NCI-H510A treated with DMSO at 0.1 percent for 48 hours (cell line): ENCODE measurements around the gene POLE4.
A peak's percentile ranks its signal among the peaks of the same experiment; 100 is the strongest.

ENCODE experiments used
- DNase-seq: peaks from one replicate; lab custom pipeline; 2025; lab: John Stamatoyannopoulos, UW

The POLE4 gene

DNA sequence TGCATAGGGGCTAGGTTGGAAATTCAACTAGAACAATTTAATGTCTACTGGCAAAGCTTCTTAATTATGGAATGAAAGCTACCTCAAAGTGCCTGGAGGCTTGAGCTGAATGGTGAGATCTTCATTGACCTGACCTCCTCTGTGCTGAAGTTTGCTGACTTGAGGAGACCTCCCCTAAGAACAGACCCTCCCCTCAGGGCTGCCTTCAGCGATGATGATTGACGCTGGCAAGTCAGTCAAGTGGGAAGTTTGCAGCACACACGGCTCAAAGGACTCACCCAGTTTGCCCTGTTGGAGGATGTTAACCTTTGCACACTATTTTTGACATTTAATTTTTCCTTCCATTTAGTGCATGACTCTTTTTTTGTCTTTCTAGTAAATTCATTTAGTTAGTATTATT is 17.2 kb upstream of the POLE4 start:
- no peak for DNase-seq

DNA sequence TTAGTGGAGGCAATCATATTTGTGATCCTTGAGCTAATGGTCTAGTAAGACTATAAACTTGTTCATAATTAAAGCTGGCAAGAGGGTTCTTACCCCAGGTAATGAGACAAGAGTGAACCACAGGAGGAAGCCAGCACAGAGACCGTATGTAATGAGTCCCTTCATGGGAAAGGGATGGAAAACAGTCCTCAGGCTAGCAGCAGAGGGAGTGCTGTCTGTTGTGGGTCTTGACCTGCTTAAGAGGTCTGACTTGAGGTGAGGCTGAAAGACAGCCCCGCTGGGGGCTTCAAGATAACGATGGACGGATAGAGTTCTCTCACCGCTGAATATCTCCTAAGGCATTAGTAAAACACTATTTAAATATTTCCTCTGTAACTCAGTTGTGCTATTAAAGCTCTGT is 16.2 kb upstream of the POLE4 start:
- no peak for DNase-seq

DNA sequence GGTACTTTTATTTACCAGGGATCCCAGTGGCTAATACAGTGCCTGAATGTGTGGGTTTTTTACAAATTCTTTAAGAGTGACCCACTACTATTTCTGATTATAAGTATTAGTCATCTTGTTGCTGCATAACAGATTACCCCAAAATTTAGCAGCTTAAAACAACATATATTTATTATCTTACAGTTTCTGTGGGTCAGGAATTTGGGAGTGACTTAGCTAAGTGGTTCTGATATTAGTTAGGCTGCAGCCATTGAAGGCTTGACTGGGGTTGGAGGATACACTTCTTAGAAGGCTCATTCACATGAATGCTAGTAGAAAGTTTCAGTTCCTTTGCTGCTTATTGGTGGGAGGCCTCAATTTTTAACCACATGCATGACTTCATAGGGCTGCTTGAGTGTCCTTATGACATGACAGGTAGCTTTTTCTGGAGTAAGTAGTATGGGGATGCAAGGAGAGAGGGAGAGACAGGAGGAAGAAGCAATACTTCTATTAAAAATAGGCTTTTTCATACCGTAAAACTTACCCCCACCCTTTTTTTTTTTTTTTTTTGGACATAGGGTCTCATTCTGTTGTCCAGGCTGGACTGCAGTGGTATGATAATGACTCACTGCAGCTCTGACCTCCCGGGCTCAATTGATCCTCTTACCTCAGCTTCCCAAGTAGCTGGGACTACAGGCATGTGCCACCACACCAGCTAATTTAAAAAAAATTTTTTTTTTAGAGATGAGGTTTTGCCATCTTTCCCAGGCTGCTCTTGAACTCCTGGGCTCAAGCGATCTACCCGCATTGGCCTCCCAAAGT is 13.3 kb upstream of the POLE4 start:
- DNase-seq, result no peak

DNA sequence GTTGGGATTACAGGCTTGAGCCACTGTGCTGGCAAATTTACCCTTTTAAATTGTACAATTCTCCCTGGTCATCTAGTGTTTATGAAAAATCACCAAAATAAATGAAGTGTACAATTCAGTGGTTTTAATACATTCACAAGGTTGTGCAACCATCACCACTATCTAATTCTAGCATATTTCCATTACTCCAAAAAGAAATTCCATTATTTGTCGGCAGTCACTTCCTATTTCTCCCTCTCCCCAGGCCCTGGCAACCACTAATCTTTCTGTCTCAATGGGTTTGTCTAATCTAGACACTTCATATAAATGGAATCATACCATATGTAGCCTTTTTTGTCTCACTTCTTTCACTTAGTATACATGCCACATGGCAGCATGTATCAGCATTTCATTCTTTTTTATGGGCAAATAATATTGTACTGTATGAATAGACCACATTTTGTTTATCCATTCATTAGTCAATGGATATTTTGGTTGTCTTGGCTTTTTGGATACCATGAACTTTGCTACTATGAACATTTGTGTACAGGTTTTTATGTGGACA is 12.6 kb upstream of the POLE4 start:
- no peak for DNase-seq

DNA sequence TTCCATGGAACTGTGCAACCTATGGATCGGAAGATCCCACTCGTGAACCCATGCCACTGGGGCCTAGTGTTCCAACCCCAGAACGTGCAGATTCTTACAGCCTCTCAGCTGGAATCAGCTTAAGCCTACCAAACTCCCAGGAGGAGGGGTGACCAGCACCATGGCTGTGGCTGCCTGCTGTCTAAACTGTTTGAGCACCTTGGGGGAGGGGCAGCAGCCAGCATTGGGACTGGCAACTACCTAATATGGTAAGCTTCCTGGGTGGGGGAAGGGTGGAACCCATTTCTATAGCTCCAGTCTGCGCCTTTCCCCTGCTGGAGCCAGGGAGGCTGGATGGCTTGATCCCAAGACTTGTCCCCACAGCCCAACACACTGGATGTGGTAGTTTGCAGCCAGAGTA is 10.7 kb upstream of the POLE4 start:
- DNase-seq, result no peak

DNA sequence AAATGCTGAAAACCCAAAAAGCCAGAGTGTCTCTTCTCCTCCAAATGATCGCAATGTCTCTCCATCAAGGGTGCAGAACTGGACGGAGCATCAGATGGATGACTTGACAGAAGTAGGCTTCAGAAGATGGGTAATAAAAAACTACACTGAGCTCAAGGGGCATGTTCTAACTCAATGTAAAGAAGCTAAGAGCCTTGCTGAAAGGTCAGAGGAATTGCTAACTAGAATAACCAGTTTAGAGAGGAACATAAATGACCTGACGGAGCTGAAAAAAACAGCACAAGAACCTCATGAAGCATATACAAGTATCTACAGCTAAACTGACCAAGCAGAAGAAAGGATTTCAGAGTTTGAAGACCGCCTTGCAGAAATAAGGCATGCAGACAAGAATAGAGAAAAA is 9.7 kb upstream of the POLE4 start:
- no peak for DNase-seq

DNA sequence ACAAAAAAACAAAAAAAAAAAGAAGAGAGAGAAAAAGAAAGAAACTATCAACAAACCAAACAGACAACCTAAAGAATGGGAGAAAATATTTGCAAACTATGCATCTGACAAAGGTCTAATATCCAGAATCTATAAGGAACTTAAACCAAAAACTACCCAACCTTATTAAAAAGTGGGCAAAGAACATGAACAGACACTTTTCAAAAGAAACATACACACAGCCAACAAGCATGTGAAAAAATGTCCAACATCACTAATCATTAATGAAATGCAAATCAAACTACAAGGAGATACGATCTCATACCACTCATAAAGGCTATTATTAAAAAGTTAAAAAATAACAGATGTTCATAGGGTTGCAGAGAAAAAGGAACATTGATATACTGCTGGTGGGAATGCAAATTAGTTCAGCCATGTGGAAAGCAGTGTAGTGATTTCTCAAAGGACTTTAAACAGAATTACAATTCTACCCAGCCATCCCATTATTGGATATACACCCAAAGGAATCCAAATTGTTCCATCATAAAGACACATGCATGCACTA is 7.2 kb upstream of the POLE4 start:
- DNase-seq, result no peak

DNA sequence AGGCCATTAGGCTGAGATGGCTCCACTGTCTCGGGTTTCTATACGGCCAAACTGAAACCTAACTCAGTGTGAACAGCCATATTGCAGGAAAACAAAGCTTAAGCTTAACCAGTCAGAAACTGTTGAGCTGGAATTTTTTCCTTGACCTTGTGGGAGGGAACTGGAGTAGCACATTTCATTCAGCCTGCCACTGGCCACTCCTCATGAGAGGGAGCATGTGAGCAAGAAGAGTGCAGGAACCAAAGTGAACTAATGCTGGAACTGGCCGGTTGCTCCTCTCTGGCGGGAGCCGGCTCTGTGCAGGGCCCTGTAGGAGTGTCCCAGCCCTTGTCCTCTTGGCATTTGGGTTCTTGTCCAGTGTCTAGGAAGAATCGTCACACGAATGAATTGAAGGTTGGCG is 5.9 kb upstream of the POLE4 start:
- no peak for DNase-seq

DNA sequence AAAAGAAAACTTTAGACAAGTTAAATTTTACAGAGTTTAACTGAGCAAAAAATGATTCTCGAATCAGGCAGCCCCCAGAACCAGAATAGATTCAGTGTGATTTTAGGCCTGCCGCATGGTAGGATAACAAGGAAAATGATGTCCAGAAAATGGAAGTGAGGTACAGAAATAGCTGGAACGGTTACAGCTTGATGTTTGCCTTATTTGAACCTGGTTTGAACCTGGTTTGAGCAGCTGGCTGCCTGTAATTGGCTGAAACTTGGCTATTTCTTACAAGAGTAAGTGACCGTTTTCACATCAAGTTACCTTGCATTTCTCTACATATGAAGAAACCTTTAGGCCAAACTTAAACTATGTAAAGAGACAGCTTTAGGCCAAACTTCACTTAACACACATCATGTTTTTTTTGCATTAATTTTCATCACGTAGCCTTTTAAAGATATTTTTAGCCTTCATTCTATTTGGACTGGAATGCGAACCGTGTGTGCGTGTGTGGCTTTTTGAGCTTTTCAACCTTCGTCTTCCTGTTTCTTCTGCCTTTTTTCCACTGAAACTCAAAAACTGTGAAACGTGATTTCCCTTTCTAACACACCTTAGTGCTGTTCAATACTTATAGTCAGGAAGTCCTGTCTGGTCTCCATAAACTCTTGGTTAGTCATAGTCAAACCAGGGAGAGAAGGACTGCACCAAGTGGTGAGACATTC is 4.5 kb upstream of the POLE4 start:
- DNase-seq, result no peak

DNA sequence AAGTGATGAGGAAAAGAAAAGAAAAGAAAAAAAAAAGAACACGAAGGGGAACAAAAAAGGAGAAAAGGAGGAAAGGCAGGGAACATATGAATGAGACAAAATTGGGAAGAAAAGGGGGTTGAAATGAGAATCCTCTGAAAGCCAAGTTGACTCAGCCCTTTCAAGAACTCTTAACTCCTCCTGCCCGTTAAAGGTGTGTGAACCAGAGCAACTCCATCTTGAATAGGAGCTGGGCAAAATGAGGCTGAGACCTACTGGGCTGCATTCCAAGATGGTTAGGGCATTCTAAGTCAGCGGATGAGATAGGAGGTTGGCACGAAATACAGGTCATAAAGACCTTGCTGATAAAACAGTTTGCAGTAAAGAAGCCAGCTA is 4.0 kb upstream of the POLE4 start:
- DNase-seq, result no peak

DNA sequence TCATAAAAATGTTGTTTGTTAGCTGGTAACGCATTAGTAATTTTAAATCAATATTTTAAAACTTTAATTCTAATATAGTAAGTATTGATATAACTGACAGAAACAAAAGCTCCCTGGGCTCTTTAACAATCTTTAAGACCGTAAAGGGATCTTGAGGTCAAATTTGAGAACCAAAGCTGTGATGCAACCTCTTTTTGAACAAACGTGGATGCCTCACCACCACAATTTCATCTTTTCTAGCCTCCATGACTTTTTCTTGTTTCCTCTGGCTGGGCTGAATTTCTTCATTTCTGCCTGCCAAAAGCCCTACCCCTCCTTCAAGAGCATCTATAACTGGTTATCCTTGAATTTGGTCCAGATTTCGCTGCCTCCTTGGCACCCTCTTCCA is 563 bp upstream of the POLE4 start:
- no peak for DNase-seq

DNA sequence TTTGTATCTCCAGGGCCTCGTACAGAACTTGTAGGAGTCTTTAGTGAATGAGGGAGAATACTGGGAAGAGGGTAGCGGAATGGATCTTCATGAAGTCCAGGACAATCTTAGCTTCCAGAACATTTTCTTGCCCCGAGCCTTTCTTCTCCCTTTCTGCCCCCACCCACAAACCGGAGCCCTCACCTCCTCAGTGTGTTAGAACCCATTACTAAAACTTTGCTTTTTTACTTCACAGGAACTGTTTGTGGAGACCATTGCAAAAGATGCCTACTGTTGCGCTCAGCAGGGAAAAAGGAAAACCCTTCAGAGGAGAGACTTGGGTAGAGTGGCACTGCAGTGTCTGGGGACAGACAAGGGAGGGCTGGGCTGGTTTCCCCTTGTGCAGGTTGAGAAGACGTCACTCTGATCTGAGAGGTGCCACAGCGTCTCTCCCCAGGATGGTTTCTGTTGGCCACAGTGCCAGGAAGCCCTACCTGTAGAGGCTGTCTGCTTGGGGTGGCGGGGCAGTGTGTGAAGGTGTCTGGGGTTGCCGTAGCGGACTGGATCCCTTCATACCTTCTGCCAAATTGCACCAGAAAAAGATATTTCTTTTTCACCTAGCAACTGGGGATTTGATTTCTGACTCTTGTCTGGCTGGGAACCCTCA is 786 bp downstream of the POLE4 start:
- peak; percentile 41 for DNase-seq

DNA sequence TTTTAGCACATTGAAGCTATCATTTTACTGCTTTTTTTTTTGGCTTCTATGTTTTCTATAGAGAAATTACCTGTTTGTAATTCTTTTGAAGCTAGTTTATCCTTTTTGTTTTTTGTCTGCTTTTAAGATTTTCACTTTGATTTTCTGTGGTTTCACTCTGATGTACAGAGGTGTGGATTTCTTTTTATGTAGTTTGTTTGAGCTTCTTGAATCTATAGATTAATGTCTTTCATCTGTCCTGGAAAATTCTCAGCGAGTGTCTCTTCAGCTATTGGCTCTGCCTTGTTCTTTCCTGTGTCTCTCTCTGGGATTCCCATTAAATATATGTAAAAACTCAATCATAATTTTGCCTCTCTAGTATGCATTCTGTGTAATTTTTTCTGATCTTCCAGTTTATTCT is 8.4 kb downstream of the POLE4 start:
- no peak for DNase-seq

DNA sequence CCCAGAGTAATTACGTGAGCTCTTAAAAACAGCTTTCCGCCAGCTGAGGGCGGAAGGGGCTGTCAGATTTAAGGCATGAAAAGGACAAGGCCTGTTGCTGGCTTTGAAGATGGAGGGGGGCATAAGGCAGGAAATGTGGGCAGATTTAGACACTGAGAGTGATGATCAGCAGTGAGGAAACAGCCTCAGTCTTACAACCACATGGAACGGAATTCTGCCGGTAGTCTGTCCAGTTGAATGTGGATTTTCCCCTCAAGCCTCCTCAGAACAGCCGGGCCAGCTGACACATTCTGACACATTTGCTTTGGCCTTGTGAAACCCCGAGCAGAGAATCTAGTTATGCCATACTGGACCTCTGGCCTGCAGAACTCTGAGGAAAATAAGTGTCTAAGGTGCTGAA is 16.6 kb downstream of the POLE4 start:
- no peak for DNase-seq

DNA sequence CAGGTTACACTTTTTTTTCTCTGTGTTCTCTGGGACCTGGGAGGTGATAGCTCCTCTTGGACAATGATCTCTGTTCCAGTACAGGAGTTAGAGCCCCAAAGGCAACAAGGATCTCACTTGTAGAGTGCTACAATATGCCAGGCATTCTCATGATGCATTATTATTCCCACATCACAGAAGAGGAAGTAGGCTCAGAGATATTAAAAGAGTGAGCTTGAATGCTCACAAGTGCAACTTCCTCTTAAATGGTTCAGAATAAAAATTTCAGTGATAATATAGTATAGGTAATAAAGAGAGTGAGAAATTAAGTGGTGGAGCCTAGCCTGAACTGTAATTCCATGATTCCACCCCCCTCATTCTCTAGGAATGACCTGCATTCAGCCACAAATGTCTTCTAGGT is 21.4 kb downstream of the POLE4 start:
- DNase-seq, result no peak

DNA sequence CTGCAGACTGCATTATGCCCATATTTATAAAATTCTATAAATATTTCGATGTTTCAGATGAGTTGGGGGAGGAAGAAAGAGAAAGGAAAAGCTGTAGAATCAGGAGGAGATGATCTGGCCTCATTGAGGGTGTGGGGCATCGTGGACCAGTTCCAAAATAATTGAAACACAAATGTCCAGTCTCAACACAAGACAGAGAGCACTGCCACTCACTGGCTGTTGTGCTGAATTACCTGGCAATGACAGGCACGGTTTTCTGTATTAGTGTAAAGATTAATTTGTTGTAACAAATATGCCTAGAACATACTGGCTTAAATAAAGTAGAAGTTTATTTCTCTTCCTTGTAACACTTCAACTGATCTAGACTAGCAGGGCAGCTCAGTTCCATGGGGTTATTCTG is 24.1 kb downstream of the POLE4 start:
- no peak for DNase-seq

DNA sequence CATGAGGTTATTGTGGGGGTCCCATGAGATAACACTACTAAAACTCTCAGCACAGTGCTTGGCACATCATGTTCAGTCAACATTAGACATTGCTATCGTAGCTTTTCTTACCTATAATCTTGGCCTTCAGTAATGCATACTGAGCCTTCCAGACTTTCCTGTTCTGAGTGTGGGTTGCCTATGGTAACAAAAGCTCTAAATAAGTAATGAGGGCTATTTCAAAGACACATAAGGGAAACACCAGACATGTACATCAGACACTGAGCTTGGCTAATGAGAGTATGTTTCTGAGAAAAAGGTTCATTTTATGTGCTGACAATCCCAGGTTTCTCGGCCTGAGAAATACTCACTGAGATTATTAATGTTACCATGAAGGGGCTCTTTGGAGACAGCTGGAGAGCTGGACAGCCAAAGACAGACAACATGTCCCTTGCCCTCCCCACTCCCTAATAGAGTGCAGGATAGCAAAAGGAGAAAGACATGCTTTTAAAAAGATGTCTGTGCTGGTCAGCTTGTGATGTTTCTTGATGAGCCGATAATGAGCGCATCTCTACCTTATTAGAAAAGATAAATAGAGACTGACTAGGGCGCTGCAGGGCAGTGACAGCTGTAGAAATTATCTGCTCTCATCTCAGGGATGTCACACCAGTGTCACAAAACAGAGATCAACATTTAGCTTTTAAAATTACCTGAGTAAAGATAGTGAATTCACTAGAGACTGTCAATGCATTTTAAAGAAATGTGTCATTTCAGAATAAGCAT is 25.4 kb downstream of the POLE4 start:
- no peak for DNase-seq

DNA sequence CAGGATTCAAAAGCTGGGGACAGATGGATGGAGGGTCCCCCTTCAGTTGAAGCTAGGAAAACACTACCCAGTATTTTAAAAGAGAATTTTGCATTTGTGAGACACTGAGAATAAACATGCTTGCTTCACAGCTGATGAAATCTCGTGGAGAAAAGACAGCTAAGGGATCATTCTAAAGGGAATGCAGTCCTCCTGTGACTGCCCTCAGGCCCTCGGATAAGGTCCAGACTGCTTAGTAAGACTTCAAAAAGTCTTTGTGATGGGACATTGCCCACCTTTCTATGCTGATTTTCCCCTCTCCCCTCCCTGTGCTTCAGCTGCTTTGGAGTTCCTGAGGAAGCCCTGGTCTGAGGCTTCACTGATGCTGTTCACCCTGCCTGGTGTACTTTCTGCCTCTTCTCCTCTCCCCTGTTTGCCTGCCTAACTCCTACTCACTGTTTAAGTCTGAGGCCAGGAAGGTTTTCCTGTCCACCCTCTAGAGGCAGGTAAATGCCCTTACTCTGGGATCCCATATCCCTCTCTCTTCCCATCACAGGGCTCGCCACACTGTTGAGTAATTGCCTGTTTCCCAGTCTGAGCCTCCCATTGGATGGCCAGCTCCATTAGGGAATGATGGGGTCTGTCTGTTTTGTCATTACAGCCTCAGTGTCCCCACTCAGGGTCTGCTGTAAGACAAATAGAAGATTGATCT is 26.6 kb downstream of the POLE4 start:
- no peak for DNase-seq

DNA sequence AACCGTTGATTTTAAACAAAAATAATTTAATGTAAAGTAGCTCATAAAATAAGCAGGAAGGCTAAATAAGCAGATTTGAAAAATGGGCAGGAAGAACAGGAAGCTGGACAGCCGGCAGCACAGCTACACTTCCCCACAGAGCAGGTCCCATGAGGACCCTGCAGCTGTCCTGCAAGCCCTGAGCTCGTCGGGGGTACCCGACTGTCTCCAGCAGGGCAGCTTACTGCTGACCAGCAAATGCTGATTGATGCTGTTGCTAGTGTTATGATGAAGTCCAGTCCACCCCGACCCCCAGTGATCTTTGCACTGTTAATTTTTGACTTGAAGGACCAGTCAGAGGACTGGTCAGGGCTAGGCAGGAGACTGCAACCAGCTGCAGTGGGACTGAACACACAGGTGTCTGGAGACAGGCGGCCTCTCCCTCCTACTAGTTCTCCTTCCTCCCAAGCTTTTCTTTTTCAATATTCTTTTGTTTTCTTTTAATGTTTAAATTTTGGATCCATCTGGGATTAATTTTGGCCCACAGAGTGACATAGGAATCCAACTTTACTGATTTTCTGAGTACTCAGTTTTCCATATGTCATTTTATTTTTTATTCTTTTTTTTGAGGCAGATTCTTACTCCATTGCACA is 27.7 kb downstream of the POLE4 start:
- no peak for DNase-seq

DNA sequence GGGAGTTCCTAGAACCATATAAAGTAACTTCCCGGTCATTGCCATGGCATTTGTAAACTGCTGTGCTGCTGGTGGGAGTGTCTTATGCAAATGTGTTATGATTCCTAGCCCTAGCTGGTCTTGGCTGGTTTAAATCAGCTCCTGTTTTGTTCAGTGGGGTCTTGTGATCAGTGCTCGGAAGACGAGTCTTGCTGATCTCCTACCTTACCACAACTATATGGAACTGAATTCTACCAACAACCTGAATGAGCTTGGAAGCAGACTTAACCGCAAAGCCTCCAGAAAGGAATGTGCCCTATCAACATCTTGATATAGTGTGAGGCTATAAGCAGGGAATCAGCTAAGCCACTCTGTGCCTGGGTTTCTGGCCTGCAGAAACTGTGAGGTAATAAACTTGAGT is 33.5 kb downstream of the POLE4 start:
- no peak for DNase-seq

DNA sequence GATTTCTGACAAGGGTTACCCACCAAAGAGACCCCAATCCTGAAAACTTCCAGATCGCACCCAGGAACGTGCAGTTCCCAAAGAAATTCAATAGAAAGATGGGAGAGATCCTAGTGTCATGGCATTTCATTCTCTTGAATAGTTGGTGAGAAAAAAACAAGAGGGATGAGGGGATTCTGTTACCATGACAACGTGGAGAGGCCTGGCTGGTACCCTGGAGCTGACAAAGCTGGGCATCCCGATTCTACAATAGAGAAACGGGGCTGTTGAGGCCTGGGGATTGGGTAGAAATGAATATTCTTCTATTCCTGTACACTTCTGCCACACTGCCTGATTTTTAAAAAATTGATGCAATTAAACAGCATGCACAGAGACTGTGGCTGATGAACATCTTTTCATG is 41.0 kb downstream of the POLE4 start:
- DNase-seq, result no peak
